Measurements from ENCODE around the gene PLD1.
A peak's percentile ranks its signal among the peaks of the same experiment; 100 is the strongest.
"Not testable (repeated sequence)": the region's sequence is repeated elsewhere in the genome, so short reads cannot be mapped to it uniquely, and the experiment has no call there.

PLD1 gene

GRCh38 chr3:171566803-171567422 lies 243.4 kb downstream of the PLD1 start:
- no peak overlapping the region for H3K4me3 ChIP-seq (ENCODE audit: low read depth, low read length)
- no peak for DNase-seq
- no peaks in the 10 kb centered on the region for H3K9me3 ChIP-seq (ENCODE audit: severe bottlenecking)
- no peaks in the 10 kb centered on the region for H3K27me3 ChIP-seq (ENCODE audit: insufficient read depth, low read depth, severe bottlenecking)
- peak; percentile 38; the same call in 1 of the 2 replicates for TF ChIP-seq CTCF (IDR thresholded peaks at IDR 0.05; ENCODE audit: low read depth, low read length)
- no peaks in the 10 kb centered on the region for H3K36me3 ChIP-seq
- no peak overlapping the region for H3K27ac ChIP-seq

- no peaks in the 10 kb centered on the region for H3K36me3 ChIP-seq
- DNase-seq: no peak
- H3K9me3 ChIP-seq (ENCODE audit: severe bottlenecking): no peaks in the 10 kb centered on the region
- no peaks in the 10 kb centered on the region for H3K27me3 ChIP-seq (ENCODE audit: insufficient read depth, low read depth, severe bottlenecking)
- TF ChIP-seq CTCF (IDR thresholded peaks at IDR 0.05; ENCODE audit: low read depth, low read length): no peak
- H3K4me3 ChIP-seq (ENCODE audit: low read depth, low read length): no peak overlapping the region
- no peak overlapping the region for H3K27ac ChIP-seq
Observed at GRCh38 chr3:171565481-171566058, 244.7 kb downstream of the PLD1 start.

- no peak overlapping the region for H3K4me3 ChIP-seq (ENCODE audit: low read depth, low read length)
- no peaks in the 10 kb centered on the region for H3K36me3 ChIP-seq
- no peak overlapping the region for H3K27ac ChIP-seq
- no peaks in the 10 kb centered on the region for H3K9me3 ChIP-seq (ENCODE audit: severe bottlenecking)
- H3K27me3 ChIP-seq (ENCODE audit: insufficient read depth, low read depth, severe bottlenecking): no peaks in the 10 kb centered on the region
- no peak for DNase-seq
- TF ChIP-seq CTCF (IDR thresholded peaks at IDR 0.05; ENCODE audit: low read depth, low read length): no peak
Observed at GRCh38 chr3:171564748-171565480, 245.4 kb downstream of the PLD1 start.

GRCh38 chr3:171563298-171563697 lies 247.0 kb downstream of the PLD1 start:
- peak; percentile 20 for DNase-seq
- no peaks in the 10 kb centered on the region for H3K27me3 ChIP-seq (ENCODE audit: insufficient read depth, low read depth, severe bottlenecking)
- no peaks in the 10 kb centered on the region for H3K36me3 ChIP-seq
- H3K27ac ChIP-seq: no peak overlapping the region
- peak; percentile 32; the same call in 1 of the 2 replicates for TF ChIP-seq CTCF (IDR thresholded peaks at IDR 0.05; ENCODE audit: low read depth, low read length)
- no peaks in the 10 kb centered on the region for H3K9me3 ChIP-seq (ENCODE audit: severe bottlenecking)
- H3K4me3 ChIP-seq (ENCODE audit: low read depth, low read length): no peak overlapping the region

- H3K27ac ChIP-seq; H3K9me3 ChIP-seq (ENCODE audit: severe bottlenecking); H3K4me3 ChIP-seq (ENCODE audit: low read depth, low read length); H3K36me3 ChIP-seq; H3K27me3 ChIP-seq (ENCODE audit: insufficient read depth, low read depth, severe bottlenecking); DNase-seq: not testable (repeated sequence)
Observed at GRCh38 chr3:171562459-171562858, 247.8 kb downstream of the PLD1 start.

GRCh38 chr3:171561596-171562323 lies 248.5 kb downstream of the PLD1 start:
- no peaks in the 10 kb centered on the region for H3K27me3 ChIP-seq (ENCODE audit: insufficient read depth, low read depth, severe bottlenecking)
- no peak for TF ChIP-seq CTCF (IDR thresholded peaks at IDR 0.05; ENCODE audit: low read depth, low read length)
- H3K9me3 ChIP-seq (ENCODE audit: severe bottlenecking): no peaks in the 10 kb centered on the region
- no peak for DNase-seq
- no peak overlapping the region for H3K27ac ChIP-seq
- H3K4me3 ChIP-seq (ENCODE audit: low read depth, low read length): no peak overlapping the region
- no peaks in the 10 kb centered on the region for H3K36me3 ChIP-seq

All from WERI-Rb-1 (cell line).